Measurements from ENCODE around the gene METTL14. TPM values are rescaled to one million over a fixed set of nuclear protein-coding genes. Genes with fewer than 3 reads are reported as not detected.
A peak's percentile ranks its signal among the peaks of the same experiment; 100 is the strongest.

METTL14 gene
- polyA plus RNA-seq, 4 donors: 58.8 to 72.8 (median 70.8) TPM

DNA sequence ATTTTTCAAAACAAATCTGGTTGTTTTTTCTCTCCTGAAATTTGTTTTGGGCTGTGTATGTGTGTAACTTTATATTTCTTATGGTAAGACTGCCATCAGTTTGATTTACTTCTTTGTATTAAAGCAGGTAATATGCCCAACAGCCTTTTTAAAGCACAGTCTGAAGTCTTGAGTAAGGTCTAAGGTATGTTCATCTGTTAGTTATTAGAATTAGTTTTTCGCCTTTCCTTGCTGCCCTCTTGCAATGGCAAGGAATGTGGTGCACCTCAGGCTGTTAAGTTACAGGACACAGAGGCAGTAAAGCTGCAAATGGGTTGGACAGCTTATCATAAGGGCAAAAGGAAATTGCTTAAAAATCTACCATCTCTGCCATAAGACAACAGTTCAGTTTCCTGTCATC lies 71.8 kb downstream of the METTL14 start:
- DNase-seq (ENCODE audit: low read depth in 4 of 4, low spot score in 3 of 4): no peak

GRCh38 chr4:118757761-118758251 lies 72.6 kb downstream of the METTL14 start:
- DNase-seq (ENCODE audit: low read depth in 4 of 4, low spot score in 3 of 4): no peak

- no peak for DNase-seq (ENCODE audit: low read depth in 4 of 4, low spot score in 3 of 4)
Measured at GRCh38 chr4:118758293-118758692, 73.1 kb downstream of the METTL14 start.

GRCh38 chr4:118759481-118759880 lies 74.3 kb downstream of the METTL14 start:
- DNase-seq (ENCODE audit: low read depth in 4 of 4, low spot score in 3 of 4): no peak

- DNase-seq (ENCODE audit: low read depth in 4 of 4, low spot score in 3 of 4): no peak
Measured at GRCh38 chr4:118760092-118760491, 74.9 kb downstream of the METTL14 start.

DNA sequence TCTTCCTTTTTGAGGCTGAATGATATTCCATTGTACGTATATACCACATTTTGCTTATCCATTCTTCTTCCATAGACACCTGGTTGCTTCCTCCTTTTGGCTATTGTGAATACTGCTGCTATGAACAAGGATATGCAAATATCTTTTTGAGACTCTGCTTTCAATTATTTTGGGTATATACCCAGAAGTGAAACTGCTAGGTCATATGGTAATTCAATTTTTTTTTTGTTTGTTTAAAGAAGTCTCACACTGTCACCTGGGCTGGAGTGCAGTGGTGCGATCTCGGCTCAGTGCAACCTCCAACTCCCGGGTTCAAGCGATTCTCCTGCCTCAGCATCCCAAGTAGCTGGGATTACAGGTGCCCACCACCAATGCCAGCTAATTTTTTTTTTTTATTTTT lies 75.3 kb downstream of the METTL14 start:
- no peak for DNase-seq (ENCODE audit: low read depth in 4 of 4, low spot score in 3 of 4)

DNA sequence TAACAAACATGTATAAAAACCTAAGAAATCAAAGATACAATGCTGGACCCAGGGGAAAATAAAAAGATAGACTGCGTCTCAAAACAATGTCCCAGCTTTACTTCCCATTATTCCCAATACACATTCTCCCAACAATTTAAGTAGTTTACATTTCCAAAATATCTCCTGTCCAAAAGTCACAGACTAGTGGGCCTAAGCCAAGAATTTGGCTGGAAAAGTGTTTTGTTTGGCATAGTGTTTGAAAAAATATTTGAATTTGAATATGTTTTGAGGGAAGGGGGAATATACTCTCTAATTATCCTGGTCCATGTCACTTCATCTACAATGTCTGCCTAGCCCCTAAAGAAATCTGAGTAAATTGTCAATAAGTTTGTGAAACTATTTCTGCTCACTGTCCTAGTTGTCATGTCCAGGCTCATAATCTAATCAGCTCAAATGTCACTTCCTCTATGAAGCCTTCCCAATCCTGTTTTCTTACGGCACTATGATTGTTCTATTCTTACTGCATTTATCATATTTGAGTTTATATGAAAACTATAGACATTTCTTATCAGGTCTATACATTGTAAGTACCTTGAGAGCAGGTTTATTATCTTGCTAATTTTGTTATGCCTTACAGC lies 76.3 kb downstream of the METTL14 start:
- DNase-seq (ENCODE audit: low read depth in 4 of 4, low spot score in 3 of 4): no peak

GRCh38 chr4:118762155-118762554 lies 77.0 kb downstream of the METTL14 start:
- no peak for DNase-seq (ENCODE audit: low read depth in 4 of 4, low spot score in 3 of 4)

- DNase-seq (ENCODE audit: low read depth in 4 of 4, low spot score in 3 of 4): peak in 1 of 4 donors; percentile 38
Measured at GRCh38 chr4:118762730-118763477, 77.7 kb downstream of the METTL14 start.

Other genes starting within 250 kb of the METTL14 start
- 10 to 100 TPM; 38.7 to 45.9 (median 42.1) TPM for gene SEC24D, start 150.7 kb downstream of the METTL14 start, polyA plus RNA-seq (ENCODE audit: insufficient read length in 4 of 4)
- 10 to 100 TPM; 13.7 to 23.8 (median 20.2) TPM for gene SYNPO2, start 203.5 kb downstream of the METTL14 start, polyA plus RNA-seq (ENCODE audit: insufficient read length in 4 of 4)

All from right renal pelvis (tissue), 4 donors.